ENCODE data around the gene USP20. TPM values are rescaled to one million over a fixed set of nuclear protein-coding genes. Genes with fewer than 3 reads are reported as not detected.
"Not testable (repeated sequence)": the region's sequence is repeated elsewhere in the genome, so short reads cannot be mapped to it uniquely, and the experiment has no call there.

USP20 gene
- total RNA-seq, 1 donor from 2014 or later: 41.2 TPM

DNA sequence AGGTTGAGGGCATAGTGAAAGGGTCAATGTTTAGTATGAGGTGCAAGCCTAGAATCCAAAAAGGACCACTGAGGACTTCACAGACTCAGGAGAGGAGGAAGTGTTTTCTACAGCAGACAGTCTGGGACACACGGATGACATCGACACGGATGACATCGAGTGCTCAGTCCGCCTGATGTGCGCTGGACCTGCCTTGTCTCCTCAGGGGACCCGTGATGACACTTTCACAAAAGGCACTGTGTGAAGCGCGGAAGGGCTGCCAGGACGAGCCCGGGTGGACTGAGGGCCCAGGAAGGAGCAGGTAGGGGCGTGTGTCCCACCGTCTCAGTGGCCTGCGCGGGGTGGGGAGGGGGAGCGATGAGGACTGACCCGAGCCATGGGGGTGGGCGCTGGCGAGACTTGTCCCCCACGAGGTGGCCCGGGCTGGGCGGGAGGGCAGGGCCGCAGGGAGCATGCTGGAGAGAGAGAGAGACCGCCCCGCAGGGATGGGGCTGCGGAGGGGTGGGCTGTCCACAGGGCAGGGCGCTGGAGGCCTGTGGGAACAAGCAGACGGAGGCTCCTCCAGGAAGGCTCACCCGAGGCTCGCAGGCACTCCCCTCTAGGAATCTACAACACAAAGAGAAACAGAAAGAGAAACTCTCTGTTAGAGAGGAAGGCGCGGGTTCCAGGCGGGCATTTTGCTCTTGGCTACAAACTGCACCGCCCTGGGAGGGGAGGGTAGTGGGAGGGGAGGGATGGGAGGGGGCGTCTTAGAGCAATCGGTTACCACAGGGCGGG is 54.9 kb downstream of the USP20 start:
- H3K4me3 Mint-ChIP-seq (ENCODE audit: low read depth): no peak overlapping the region

DNA sequence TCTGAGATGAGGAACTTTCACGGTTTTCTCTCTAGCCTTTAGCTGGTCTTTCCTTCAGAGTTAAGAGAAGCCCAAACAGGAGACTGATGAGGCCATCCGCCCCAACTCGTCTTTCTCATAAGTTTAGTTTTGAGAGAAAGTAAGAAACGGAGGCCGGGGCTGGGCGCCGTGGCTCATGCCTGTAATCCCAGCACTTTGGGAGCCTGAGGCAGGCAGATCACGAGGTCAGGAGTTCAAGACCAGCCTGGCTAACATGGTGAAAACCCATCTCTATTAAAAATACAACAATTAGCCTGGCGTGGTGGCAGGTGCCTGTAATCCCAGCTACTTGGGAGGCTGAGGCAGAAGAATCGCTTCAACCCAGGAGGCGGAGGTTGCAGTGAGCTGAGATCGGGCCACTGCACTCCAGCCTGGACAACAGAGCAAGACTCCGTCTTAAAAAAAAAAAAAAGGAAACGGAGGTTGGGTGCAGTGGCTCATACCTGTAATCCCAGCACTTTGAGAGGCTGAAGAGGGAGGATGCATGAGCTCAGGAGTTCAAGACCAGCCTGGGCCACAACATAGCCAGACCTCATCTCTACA is 55.6 kb downstream of the USP20 start:
- peaks cover 24% of the 10 kb centered on the region for H3K36me3 Mint-ChIP-seq (ENCODE audit: insufficient read depth)
- not testable (repeated sequence) for H3K27ac Mint-ChIP-seq; H3K27me3 Mint-ChIP-seq; H3K4me3 Mint-ChIP-seq (ENCODE audit: low read depth); DNase-seq (ENCODE audit: low spot score, unreplicated experiment); H3K4me1 Mint-ChIP-seq (ENCODE audit: low read depth); H3K9me3 Mint-ChIP-seq (ENCODE audit: low read depth)

More for the DNA sequence above, 54.9 kb downstream of the USP20 start:
- no peak for TF ChIP-seq CTCF (IDR thresholded peaks at IDR 0.05; ENCODE audit: unreplicated experiment)
- no peak overlapping the region for H3K27ac Mint-ChIP-seq
- H3K4me1 Mint-ChIP-seq (ENCODE audit: low read depth): peaks cover 1% of the 10 kb centered on the region
- H3K9me3 Mint-ChIP-seq (ENCODE audit: low read depth): no peaks in the 10 kb centered on the region
- DNase-seq (ENCODE audit: low spot score, unreplicated experiment): no peak
- peaks cover 22% of the 10 kb centered on the region for H3K36me3 Mint-ChIP-seq (ENCODE audit: insufficient read depth)
- no peaks in the 10 kb centered on the region for H3K27me3 Mint-ChIP-seq

DNA sequence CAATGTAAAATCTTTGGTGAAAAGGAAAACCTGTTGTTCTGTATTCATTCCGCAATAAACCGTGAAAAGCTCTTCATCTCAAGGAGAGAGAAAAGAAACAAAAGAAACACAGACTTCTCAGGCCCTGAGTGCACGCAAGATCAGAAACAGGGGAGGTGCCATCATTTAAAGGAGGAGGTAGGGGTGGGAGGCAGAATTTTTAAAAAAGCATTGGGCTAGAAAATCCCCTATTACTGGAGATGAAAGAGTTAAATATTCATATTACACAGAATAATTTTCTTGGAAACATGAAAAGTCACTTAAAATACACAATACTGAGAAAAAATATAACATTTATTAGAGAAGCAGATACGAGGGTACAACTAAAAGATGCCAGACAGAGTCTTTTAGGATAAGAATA is 56.3 kb downstream of the USP20 start:
- Mint-ChIP-seq H3K4me3 (ENCODE audit: low read depth) (no peak overlapping the region), H3K4me1 (ENCODE audit: low read depth) (no peaks in the 10 kb centered on the region), H3K36me3 (ENCODE audit: insufficient read depth) (peaks cover 29% of the 10 kb centered on the region), H3K27me3 (no peaks in the 10 kb centered on the region), H3K9me3 (ENCODE audit: low read depth) (no peaks in the 10 kb centered on the region), H3K27ac (no peak overlapping the region)
- DNase-seq (ENCODE audit: low spot score, unreplicated experiment): no peak
- no peak for TF ChIP-seq CTCF (IDR thresholded peaks at IDR 0.05; ENCODE audit: unreplicated experiment)

DNA sequence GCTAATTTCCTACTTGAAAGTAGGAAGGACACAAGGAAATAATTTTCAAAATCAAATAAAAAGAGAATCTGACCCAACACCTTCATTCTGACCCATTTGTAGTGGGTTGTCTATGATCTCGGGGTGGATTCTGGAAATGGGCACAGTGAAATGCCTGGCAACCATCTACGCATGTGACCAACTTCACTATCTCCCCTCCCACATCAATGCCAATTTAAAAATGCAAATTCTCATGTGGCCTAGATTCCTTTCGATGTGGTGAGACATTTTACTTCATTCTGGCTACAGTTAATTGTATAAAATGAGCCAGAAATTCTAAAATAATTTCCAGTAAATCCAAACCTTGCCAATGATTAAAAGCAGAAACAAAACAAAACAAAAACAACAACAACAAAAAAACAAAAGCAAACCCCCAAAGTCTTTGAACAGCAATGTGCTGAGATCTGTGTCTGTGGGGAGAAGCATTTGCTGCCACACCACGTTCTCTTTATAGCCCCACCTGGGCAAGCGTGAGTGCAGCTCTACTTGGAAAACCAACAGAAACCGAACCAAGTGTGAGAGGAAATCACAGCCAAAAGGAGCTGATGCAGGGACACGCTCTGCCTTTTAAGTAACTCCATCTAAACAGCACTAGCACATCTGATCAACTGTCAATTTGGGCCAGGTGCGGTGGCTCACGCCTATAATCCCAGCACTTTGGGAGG is 59.0 kb downstream of the USP20 start:
- Mint-ChIP-seq H3K4me3 (ENCODE audit: low read depth) (no peak overlapping the region), H3K36me3 (ENCODE audit: insufficient read depth) (peaks cover 31% of the 10 kb centered on the region), H3K27me3 (no peaks in the 10 kb centered on the region), H3K9me3 (ENCODE audit: low read depth) (no peaks in the 10 kb centered on the region), H3K27ac (no peak overlapping the region), H3K4me1 (ENCODE audit: low read depth) (no peaks in the 10 kb centered on the region)
- TF ChIP-seq CTCF (IDR thresholded peaks at IDR 0.05; ENCODE audit: unreplicated experiment): no peak
- DNase-seq (ENCODE audit: low spot score, unreplicated experiment): no peak

- Mint-ChIP-seq H3K27ac (no peak overlapping the region), H3K4me1 (ENCODE audit: low read depth) (no peaks in the 10 kb centered on the region), H3K4me3 (ENCODE audit: low read depth) (no peak overlapping the region), H3K9me3 (ENCODE audit: low read depth) (no peaks in the 10 kb centered on the region), H3K36me3 (ENCODE audit: insufficient read depth) (peaks cover 28% of the 10 kb centered on the region), H3K27me3 (no peaks in the 10 kb centered on the region)
- DNase-seq (ENCODE audit: low spot score, unreplicated experiment): no peak
- TF ChIP-seq CTCF (IDR thresholded peaks at IDR 0.05; ENCODE audit: unreplicated experiment): no peak
These were observed 60.4 kb downstream of the USP20 start for GRCh38 chr9:129895376-129896268.

All from progenitor cell of endocrine pancreas (in vitro differentiated cells).